GM12892 (cell line): ENCODE results near the gene CDO1.

Experiments
- DNase-seq: peaks from one replicate; pipeline ENCODE4 v3.0.0; 2011; ENCODE audit not compliant: insufficient read length
- FAIRE-seq: peaks from 2 replicates; lab custom pipeline; 2011; peaks lifted over from hg19 to GRCh38; lab: Jason Lieb, UNC
- POLR2A ChIP-seq: IDR thresholded peaks from 2 replicates; pipeline ENCODE4 v1.6.1; 2011; ENCODE audit warnings: low read depth, low read length, control low read depth
- POLR2AphosphoS5 ChIP-seq: IDR thresholded peaks from 2 replicates; pipeline ENCODE4 v1.6.1; 2011; ENCODE audit warnings: low read depth, low read length, control low read depth
- TAF1 ChIP-seq: IDR thresholded peaks from 2 replicates; pipeline ENCODE4 v1.6.1; 2011; ENCODE audit warnings: low read depth, mild to moderate bottlenecking, control low read depth, low read length, borderline replicate concordance

CDO1 gene

GRCh38 chr5:115806986-115807653 lies 9.3 kb downstream of the CDO1 start:
- DNase-seq (no peak), FAIRE-seq (no peak)
- TF ChIP-seq POLR2AphosphoS5 (no peak), POLR2A (no peak), TAF1 (no peak)

- no peak for DNase-seq
Observed at GRCh38 chr5:115801984-115802383, 14.5 kb downstream of the CDO1 start.

GRCh38 chr5:115801152-115801551 lies 15.3 kb downstream of the CDO1 start:
- no peak for TF ChIP-seq TAF1
- no peak for TF ChIP-seq POLR2AphosphoS5
- TF ChIP-seq POLR2A, result no peak
- no peak for FAIRE-seq
- DNase-seq, result no peak

More at GRCh38 chr5:115801984-115802383, 14.5 kb downstream of the CDO1 start:
- TF ChIP-seq TAF1, result no peak
- TF ChIP-seq POLR2A, result no peak
- no peak for TF ChIP-seq POLR2AphosphoS5
- no peak for FAIRE-seq

- FAIRE-seq (no peak), DNase-seq (no peak)
- TF ChIP-seq POLR2A (no peak), POLR2AphosphoS5 (no peak), TAF1 (no peak)
Observed at GRCh38 chr5:115800108-115800507, 16.4 kb downstream of the CDO1 start.

GRCh38 chr5:115798252-115798651 lies 18.2 kb downstream of the CDO1 start:
- TF ChIP-seq POLR2AphosphoS5, result no peak
- TF ChIP-seq TAF1, result no peak
- no peak for TF ChIP-seq POLR2A
- no peak for FAIRE-seq

GRCh38 chr5:115796656-115797055 lies 19.8 kb downstream of the CDO1 start:
- TF ChIP-seq POLR2A, result no peak
- no peak for TF ChIP-seq POLR2AphosphoS5
- TF ChIP-seq TAF1, result no peak
- FAIRE-seq, result no peak
- DNase-seq, result no peak

More at GRCh38 chr5:115798252-115798651, 18.2 kb downstream of the CDO1 start:
- DNase-seq, result no peak

GRCh38 chr5:115795700-115796099 lies 20.8 kb downstream of the CDO1 start:
- TF ChIP-seq TAF1 (no peak), POLR2A (no peak), POLR2AphosphoS5 (no peak)
- FAIRE-seq (no peak), DNase-seq (no peak)

GRCh38 chr5:115788440-115788839 lies 28.0 kb downstream of the CDO1 start:
- TF ChIP-seq TAF1, result no peak
- no peak for TF ChIP-seq POLR2AphosphoS5
- no peak for TF ChIP-seq POLR2A
- FAIRE-seq, result no peak
- DNase-seq, result no peak

- DNase-seq, result no peak
- no peak for FAIRE-seq
- TF ChIP-seq POLR2A, result no peak
Observed at GRCh38 chr5:115787426-115787825, 29.0 kb downstream of the CDO1 start.

- TF ChIP-seq POLR2AphosphoS5 (no peak), TAF1 (no peak), POLR2A (no peak)
- no peak for FAIRE-seq
- no peak for DNase-seq
Observed at GRCh38 chr5:115785381-115786065, 30.9 kb downstream of the CDO1 start.

- TF ChIP-seq POLR2AphosphoS5 (no peak), TAF1 (no peak), POLR2A (no peak)
- DNase-seq (no peak), FAIRE-seq (no peak)
Observed at GRCh38 chr5:115778417-115778816, 38.0 kb downstream of the CDO1 start.

- DNase-seq, result no peak
- no peak for FAIRE-seq
- TF ChIP-seq POLR2AphosphoS5, result no peak
- TF ChIP-seq POLR2A, result no peak
- TF ChIP-seq TAF1, result no peak
Observed at GRCh38 chr5:115776989-115777388, 39.5 kb downstream of the CDO1 start.

GRCh38 chr5:115775999-115776398 lies 40.5 kb downstream of the CDO1 start:
- DNase-seq (no peak), FAIRE-seq (no peak)
- no peak for TF ChIP-seq POLR2AphosphoS5
